ENCODE measurements around the gene PALS2. TPM values are rescaled to one million over a fixed set of nuclear protein-coding genes. Genes with fewer than 3 reads are reported as not detected.

The PALS2 gene
- total RNA-seq, 2 experiments from 2014 or later: 13.5 to 20.7 TPM

DNA sequence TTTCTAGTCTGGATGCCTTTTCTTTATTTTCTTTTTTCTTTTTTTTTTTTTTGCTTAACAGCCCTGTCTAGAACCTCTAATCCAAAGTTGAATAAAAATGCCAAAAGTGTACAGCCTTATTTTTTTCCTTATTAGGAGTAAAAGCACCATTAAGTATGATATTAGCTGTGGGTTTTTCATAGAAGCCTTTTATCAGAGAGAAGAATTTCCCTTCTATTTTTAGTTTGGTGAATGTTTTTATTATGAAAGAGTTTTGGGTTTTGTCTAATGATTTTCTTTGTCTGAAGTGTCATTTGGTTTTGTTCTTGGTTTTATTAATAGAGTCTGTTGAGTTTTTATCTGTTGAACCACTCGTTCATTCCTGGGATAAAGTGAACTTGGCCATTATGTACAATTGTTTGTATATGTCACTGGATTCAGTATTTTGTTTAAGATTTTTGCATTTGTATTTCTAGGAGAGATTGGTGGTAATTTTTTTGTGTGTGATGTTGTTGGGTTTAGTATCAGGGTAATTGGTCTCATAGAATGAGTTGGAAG, 49.5 kb downstream of the PALS2 start:
- peaks cover 17% of the 10 kb centered on the region for H3K36me3 Mint-ChIP-seq (ENCODE audit: low read depth)
- ChIA-PET POLR2A (no interaction called here), CTCF (no interaction called here)
- H3K27me3 Mint-ChIP-seq (ENCODE audit: low read depth): no peaks in the 10 kb centered on the region
- ATAC-seq (no peak), DNase-seq (no peak)
- no peak overlapping the region for H3K27ac Mint-ChIP-seq
- no peaks in the 10 kb centered on the region for H3K4me1 Mint-ChIP-seq (ENCODE audit: low read depth)
- peaks cover 6% of the 10 kb centered on the region for H3K9me3 Mint-ChIP-seq (ENCODE audit: insufficient read depth)
- H3K4me3 Mint-ChIP-seq: no peak overlapping the region

Other genes starting within 250 kb of the PALS2 start
- gene GSDME, start 184.0 kb downstream of the PALS2 start, total RNA-seq: 1 to 10 TPM; 2.9 to 3.0 TPM